Muscle layer of duodenum (tissue), 2 donors: ENCODE measurements around the gene RASA4.
"Not testable (repeated sequence)": the region's sequence is repeated elsewhere in the genome, so short reads cannot be mapped to it uniquely, and the experiment has no call there.

Source experiments
- H3K27ac ChIP-seq: one replicate; pipeline ENCODE4 v1.7.0; 2013; ENCODE audit warnings: mild to moderate bottlenecking, low read length
- H3K27me3 ChIP-seq: one replicate; pipeline ENCODE4 v1.7.0; 2013; ENCODE audit warnings: low read depth, mild to moderate bottlenecking, control low read depth, low read length
- H3K36me3 ChIP-seq, 2 donors: one replicate each; pipeline ENCODE4 v1.7.0; 2013; ENCODE audit warnings: low read length in 2 of 2, control low read depth in 1 of 2, mild to moderate bottlenecking in 1 of 2; ENCODE audit not compliant: insufficient read depth in 2 of 2, control insufficient read depth in 1 of 2
- H3K4me1 ChIP-seq, 2 donors: one replicate each; pipeline ENCODE4 v1.7.0; 2013; ENCODE audit warnings: low read length in 2 of 2, mild to moderate bottlenecking in 2 of 2, control low read depth in 1 of 2, moderate library complexity in 1 of 2; ENCODE audit not compliant: insufficient read depth in 2 of 2, control insufficient read depth in 1 of 2
- H3K4me3 ChIP-seq, 2 donors: one replicate each; pipeline ENCODE4 v1.7.0; 2013; ENCODE audit warnings: low read length in 2 of 2, low read depth in 1 of 2, mild to moderate bottlenecking in 1 of 2
- H3K9me3 ChIP-seq, 2 donors: one replicate each; pipeline ENCODE4 v1.7.0; 2013; ENCODE audit warnings: low read length in 2 of 2, control low read depth in 1 of 2, mild to moderate bottlenecking in 1 of 2; ENCODE audit not compliant: control insufficient read depth in 1 of 2
- donor health status: healthy.

RASA4 gene

DNA sequence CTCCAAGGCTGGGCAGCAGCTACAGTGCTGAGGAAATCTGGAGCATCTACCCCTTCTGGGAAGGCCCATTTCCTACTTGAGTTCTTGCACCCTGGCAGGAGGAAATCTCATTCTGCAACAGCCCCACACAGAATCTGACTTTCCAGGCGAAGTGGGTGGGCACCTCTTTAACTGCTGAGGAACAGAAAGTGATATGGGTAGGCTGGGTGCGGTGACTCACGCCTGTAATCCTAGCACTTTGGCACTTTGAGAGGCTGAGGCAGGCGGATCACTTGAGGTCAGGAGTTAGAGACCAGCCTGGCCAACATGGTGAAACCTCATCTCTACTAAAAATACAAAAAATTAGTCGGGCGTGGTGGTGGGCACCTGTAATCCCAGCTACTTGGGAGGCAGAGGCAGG is 41.9 kb downstream of the RASA4 start:
- not testable (repeated sequence) for H3K4me1 ChIP-seq, H3K27ac ChIP-seq, H3K27me3 ChIP-seq, H3K9me3 ChIP-seq, H3K4me3 ChIP-seq, H3K36me3 ChIP-seq

- H3K4me1 ChIP-seq, H3K36me3 ChIP-seq, H3K9me3 ChIP-seq, H3K27ac ChIP-seq, H3K27me3 ChIP-seq: not testable (repeated sequence)
- H3K4me3 ChIP-seq = peak within 1 kb of the TSS in 1 of 2 donors; percentile 60
These were observed 44.0 kb downstream of the RASA4 start, which contains the start of gene POLR2J3 for GRCh38 chr7:102572261-102573239. Gene POLR2J3, minus strand, starts transcription at chr7:102572583. Its CDS starts 62 bp downstream, at chr7:102572521.

GRCh38 chr7:102568620-102569019 is 47.9 kb downstream of the RASA4 start:
- H3K27ac ChIP-seq, H3K4me3 ChIP-seq, H3K27me3 ChIP-seq, H3K9me3 ChIP-seq, H3K36me3 ChIP-seq, H3K4me1 ChIP-seq: not testable (repeated sequence)

GRCh38 chr7:102550808-102551422 is 65.6 kb downstream of the RASA4 start, which contains the start of gene SPDYE2:
Gene SPDYE2, plus strand, starts transcription at chr7:102551226. Its CDS starts 2,030 bp downstream, at chr7:102553256.
- H3K4me1 ChIP-seq, H3K27me3 ChIP-seq, H3K27ac ChIP-seq, H3K9me3 ChIP-seq, H3K4me3 ChIP-seq, H3K36me3 ChIP-seq: not testable (repeated sequence)

DNA sequence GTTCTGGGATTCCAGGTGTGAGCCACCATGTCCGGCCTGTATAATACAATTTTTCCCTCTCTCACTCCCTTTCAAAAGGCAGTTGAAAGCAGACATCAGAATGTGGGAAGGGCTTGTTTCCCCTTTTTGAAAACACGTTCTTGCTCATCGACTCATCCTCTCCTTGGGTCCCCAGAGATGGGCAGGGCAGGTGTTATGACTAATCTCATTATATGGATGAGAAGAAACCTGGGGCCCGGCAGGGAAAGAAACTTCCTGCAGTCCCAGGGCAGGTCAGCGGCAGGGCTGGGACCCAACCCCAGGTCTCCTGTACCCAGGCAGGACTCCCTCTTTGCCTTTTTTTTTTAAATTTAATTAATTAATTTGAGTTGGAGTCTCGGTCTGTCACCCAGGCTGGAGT is 70.2 kb downstream of the RASA4 start:
- H3K9me3 ChIP-seq, H3K27me3 ChIP-seq, H3K27ac ChIP-seq, H3K4me1 ChIP-seq, H3K4me3 ChIP-seq, H3K36me3 ChIP-seq: not testable (repeated sequence)

GRCh38 chr7:102545288-102545687 is 71.3 kb downstream of the RASA4 start:
- H3K27ac ChIP-seq, H3K27me3 ChIP-seq, H3K4me1 ChIP-seq, H3K9me3 ChIP-seq, H3K36me3 ChIP-seq, H3K4me3 ChIP-seq: not testable (repeated sequence)

GRCh38 chr7:102544372-102544771 is 72.2 kb downstream of the RASA4 start:
- H3K27ac ChIP-seq, H3K4me3 ChIP-seq, H3K27me3 ChIP-seq, H3K9me3 ChIP-seq, H3K4me1 ChIP-seq, H3K36me3 ChIP-seq: not testable (repeated sequence)

- not testable (repeated sequence) for H3K27me3 ChIP-seq, H3K27ac ChIP-seq, H3K4me1 ChIP-seq, H3K36me3 ChIP-seq, H3K9me3 ChIP-seq, H3K4me3 ChIP-seq
These were observed 73.0 kb downstream of the RASA4 start, which contains the start of gene UPK3BL2 for GRCh38 chr7:102543596-102543995. Gene UPK3BL2, minus strand, starts transcription at chr7:102543696. Its CDS starts 60 bp downstream, at chr7:102543636.

GRCh38 chr7:102542771-102543170 is 73.8 kb downstream of the RASA4 start:
- not testable (repeated sequence) for H3K4me1 ChIP-seq, H3K27ac ChIP-seq, H3K36me3 ChIP-seq, H3K9me3 ChIP-seq, H3K27me3 ChIP-seq, H3K4me3 ChIP-seq

- not testable (repeated sequence) for H3K4me3 ChIP-seq, H3K4me1 ChIP-seq, H3K9me3 ChIP-seq, H3K27ac ChIP-seq, H3K36me3 ChIP-seq, H3K27me3 ChIP-seq
These were observed 74.5 kb downstream of the RASA4 start for GRCh38 chr7:102542083-102542482.

- not testable (repeated sequence) for H3K27me3 ChIP-seq, H3K9me3 ChIP-seq, H3K27ac ChIP-seq, H3K36me3 ChIP-seq, H3K4me3 ChIP-seq, H3K4me1 ChIP-seq
These were observed 76.0 kb downstream of the RASA4 start for GRCh38 chr7:102540604-102541003.
